ENCODE measurements around the gene GNL3. TPM values are rescaled to one million over a fixed set of nuclear protein-coding genes. Genes with fewer than 3 reads are reported as not detected.
A peak's percentile ranks its signal among the peaks of the same experiment; 100 is the strongest.

The GNL3 gene
- total RNA-seq (99.9 and 145 TPM in 2 replicates), polyA plus RNA-seq (71.5 and 75.2 TPM in 2 replicates), polyA minus RNA-seq (ENCODE audit: low replicate concordance) (3.7 and 6.7 TPM in 2 replicates)
- 68.1 and 74.8 TPM in 2 replicates for polyA plus RNA-seq (2012)

GRCh38 chr3:52685709-52686691 lies at the start of gene GNL3, which contains the start of gene PBRM1:
Gene GNL3 (plus strand): TSS chr3:52686032. CDS start chr3:52686093, 61 bp downstream.
Gene PBRM1 (minus strand): TSS chr3:52685913.
- TF ChIP-seq EZH2 (IDR thresholded peaks at IDR 0.05; ENCODE audit: low read length, missing control alignments) (no peak), CTCF (conservative IDR thresholded peaks at IDR 0.05 in 1 of 2, IDR thresholded peaks at IDR 0.05 in 1 of 2; ENCODE audit: low read depth in 1 of 2, low read length in 2 of 2) (no peak)
- peaks cover 62% of the 10 kb centered on the region for H3K79me2 ChIP-seq (ENCODE audit: control insufficient read depth, insufficient read depth, low read length)
- peak; percentile 96 to 97 for DNase-seq (ENCODE audit: low read depth in 2 of 2)
- H3K27ac ChIP-seq (ENCODE audit: insufficient read depth, low read length) = peak within 1 kb of the TSS; percentile 93
- no peaks in the 10 kb centered on the region for H4K20me1 ChIP-seq (ENCODE audit: control insufficient read depth, extremely low read depth, insufficient read depth, low read length)
- peak within 1 kb of the TSS; percentile 96 for H3K9ac ChIP-seq (ENCODE audit: insufficient read depth, low read length)
- H2AFZ ChIP-seq (ENCODE audit: low read length) = peak within 1 kb of the TSS; percentile 58
- H3K9me3 ChIP-seq (ENCODE audit: control insufficient read depth, insufficient read depth, low read depth, low read length) = no peaks in the 10 kb centered on the region
- no peaks in the 10 kb centered on the region for H3K27me3 ChIP-seq (ENCODE audit: control insufficient read depth, insufficient read depth, low read length)
- H3K36me3 ChIP-seq (ENCODE audit: control insufficient read depth, insufficient read depth, low read length) = peaks cover 5% of the 10 kb centered on the region
- peaks cover 17% of the 10 kb centered on the region for H3K4me1 ChIP-seq (ENCODE audit: control insufficient read depth, extremely low read depth, insufficient read depth, low read length)
- H3K4me3 ChIP-seq (replicated peaks in 1 of 4; ENCODE audit: control extremely low read depth in 1 of 4, insufficient read depth in 1 of 4, low read depth in 3 of 4, low read length in 4 of 4) = peak within 1 kb of the TSS; percentile 90 to 99 (median 94)
- peak within 1 kb of the TSS; percentile 99 for H3K4me2 ChIP-seq (ENCODE audit: extremely low read depth, insufficient read depth, low read length)

GRCh38 chr3:52636673-52637072 lies 49.2 kb upstream of the GNL3 start:
- DNase-seq (ENCODE audit: low read depth in 2 of 2) = peak in 1 of 2 donors; percentile 35
- Histone ChIP-seq H2AFZ (ENCODE audit: low read length) (no peak overlapping the region), H3K9ac (ENCODE audit: insufficient read depth, low read length) (no peak overlapping the region), H3K36me3 (ENCODE audit: control insufficient read depth, insufficient read depth, low read length) (peaks cover 4% of the 10 kb centered on the region), H3K27ac (ENCODE audit: insufficient read depth, low read length) (no peak overlapping the region), H3K27me3 (ENCODE audit: control insufficient read depth, insufficient read depth, low read length) (no peaks in the 10 kb centered on the region), H3K9me3 (ENCODE audit: control insufficient read depth, insufficient read depth, low read depth, low read length) (no peaks in the 10 kb centered on the region), H3K4me3 (replicated peaks in 1 of 4; ENCODE audit: control extremely low read depth in 1 of 4, insufficient read depth in 1 of 4, low read depth in 3 of 4, low read length in 4 of 4) (no peak overlapping the region), H4K20me1 (ENCODE audit: control insufficient read depth, extremely low read depth, insufficient read depth, low read length) (no peaks in the 10 kb centered on the region), H3K79me2 (ENCODE audit: control insufficient read depth, insufficient read depth, low read length) (no peaks in the 10 kb centered on the region), H3K4me1 (ENCODE audit: control insufficient read depth, extremely low read depth, insufficient read depth, low read length) (no peaks in the 10 kb centered on the region), H3K4me2 (ENCODE audit: extremely low read depth, insufficient read depth, low read length) (no peak overlapping the region)
- no peak for TF ChIP-seq EZH2 (IDR thresholded peaks at IDR 0.05; ENCODE audit: low read length, missing control alignments)
- no peak for TF ChIP-seq CTCF (conservative IDR thresholded peaks at IDR 0.05 in 1 of 2, IDR thresholded peaks at IDR 0.05 in 1 of 2; ENCODE audit: low read depth in 1 of 2, low read length in 2 of 2)

GRCh38 chr3:52645549-52645948 lies 40.3 kb upstream of the GNL3 start:
- no peak overlapping the region for H3K27ac ChIP-seq (ENCODE audit: insufficient read depth, low read length)
- H3K4me2 ChIP-seq (ENCODE audit: extremely low read depth, insufficient read depth, low read length) = no peak overlapping the region
- no peaks in the 10 kb centered on the region for H3K79me2 ChIP-seq (ENCODE audit: control insufficient read depth, insufficient read depth, low read length)
- no peaks in the 10 kb centered on the region for H3K27me3 ChIP-seq (ENCODE audit: control insufficient read depth, insufficient read depth, low read length)
- H3K4me1 ChIP-seq (ENCODE audit: control insufficient read depth, extremely low read depth, insufficient read depth, low read length) = peaks cover 3% of the 10 kb centered on the region
- H4K20me1 ChIP-seq (ENCODE audit: control insufficient read depth, extremely low read depth, insufficient read depth, low read length) = no peaks in the 10 kb centered on the region
- DNase-seq (ENCODE audit: low read depth in 2 of 2) = no peak
- no peak overlapping the region for H3K9ac ChIP-seq (ENCODE audit: insufficient read depth, low read length)
- no peaks in the 10 kb centered on the region for H3K9me3 ChIP-seq (ENCODE audit: control insufficient read depth, insufficient read depth, low read depth, low read length)
- peaks cover 3% of the 10 kb centered on the region for H3K36me3 ChIP-seq (ENCODE audit: control insufficient read depth, insufficient read depth, low read length)
- no peak for TF ChIP-seq CTCF (conservative IDR thresholded peaks at IDR 0.05 in 1 of 2, IDR thresholded peaks at IDR 0.05 in 1 of 2; ENCODE audit: low read depth in 1 of 2, low read length in 2 of 2)
- H3K4me3 ChIP-seq (replicated peaks in 1 of 4; ENCODE audit: control extremely low read depth in 1 of 4, insufficient read depth in 1 of 4, low read depth in 3 of 4, low read length in 4 of 4) = no peak overlapping the region
- H2AFZ ChIP-seq (ENCODE audit: low read length) = no peak overlapping the region
